GM12878 (cell line): Measurements from ENCODE around the gene FALEC. TPM values are rescaled to one million over a fixed set of nuclear protein-coding genes. Genes with fewer than 3 reads are reported as not detected.

Source experiments
- ATAC-seq: fragments of 200-7000 bp; cut with Tn5 transposase; 3 replicates; pipeline ENCODE4 v1.9.1; 2020; ENCODE audit warnings: mild to moderate bottlenecking, moderate library complexity
- BruUV-seq: library from RNA; stranded (reverse); fragments of 400-500 nt; replicated peaks from 2 replicates; lab custom pipeline; 2021; lab: Mats Ljungman, UMichigan
- CTCF ChIA-PET: fragments of 300-600 bp; sonication (Branson Sonifier 250); formaldehyde crosslinking; extraction: SDS; loops from one replicate; lab custom pipeline; 2021; ENCODE audit warnings: inconsistent platforms; lab: Yijun Ruan, JAX
- POLR2A ChIA-PET: fragments of 350-600 bp; formaldehyde crosslinking; extraction: SDS; loops from one replicate; lab custom pipeline; 2021; ENCODE audit warnings: inconsistent platforms; lab: Charles Lee
- RAD21 ChIA-PET: fragments of 300-600 bp; sonication (Branson Sonifier 250); formaldehyde crosslinking; loops from one replicate; lab custom pipeline; 2023; ENCODE audit warnings: antibody characterized with exemption; ENCODE audit not compliant: unreplicated experiment; lab: Charles Lee
- SMC1A ChIA-PET: fragments of 300-600 bp; sonication (Branson Sonifier 250); formaldehyde crosslinking; loops from one replicate; lab custom pipeline; 2023; ENCODE audit not compliant: unreplicated experiment, uncharacterized antibody; lab: Charles Lee
- DNase-seq: peaks from one replicate; pipeline ENCODE4 v3.0.0-alpha.2; 2011; ENCODE audit warnings: low read depth, low spot score
- FAIRE-seq: peaks from 3 replicates; lab custom pipeline; 2011; peaks lifted over from hg19 to GRCh38; lab: Jason Lieb, UNC
- H2AFZ ChIP-seq: 2 replicates; pipeline ENCODE4 v1.6.0; 2011; ENCODE audit warnings: low read depth, low read length, control low read depth; ENCODE audit not compliant: control insufficient read depth
- H3K27ac ChIP-seq: 2 replicates; pipeline ENCODE4 v1.5.1; 2011; ENCODE audit warnings: control low read depth; ENCODE audit not compliant: control insufficient read depth, insufficient read depth
- H3K27me3 ChIP-seq, 2 experiments: replicated peaks in 1 of 2; 2 replicates each; pipeline versions ENCODE4 v1.6.0 to v1.6.1; 2011; ENCODE audit warnings: low read length in 1 of 2; ENCODE audit not compliant: control insufficient read depth in 2 of 2, insufficient read depth in 2 of 2
- H3K36me3 ChIP-seq, 2 experiments: 2 replicates each; pipeline ENCODE4 v1.5.1; 2011; ENCODE audit warnings: low read length in 1 of 2; ENCODE audit not compliant: control insufficient read depth in 2 of 2, insufficient read depth in 2 of 2
- H3K4me1 ChIP-seq: 2 replicates; pipeline ENCODE4 v1.6.1; 2011; ENCODE audit warnings: mild to moderate bottlenecking, low read length, moderate library complexity, mixed read lengths; ENCODE audit not compliant: control insufficient read depth, insufficient read depth
- H3K4me2 ChIP-seq: 2 replicates; pipeline ENCODE4 v1.6.0; 2011; ENCODE audit warnings: control low read depth; ENCODE audit not compliant: control insufficient read depth, insufficient read depth
- H3K4me3 ChIP-seq: fragments of 200-600 bp; sonication (generic); 2 replicates; pipeline ENCODE4 v1.5.1; 2016
- H3K79me2 ChIP-seq: 2 replicates; pipeline ENCODE4 v1.6.0; 2011; ENCODE audit warnings: low read length; ENCODE audit not compliant: control insufficient read depth, insufficient read depth
- H3K9ac ChIP-seq: 2 replicates; pipeline ENCODE4 v1.8.0; 2011; ENCODE audit warnings: low read length, control low read depth, mixed read lengths; ENCODE audit not compliant: control insufficient read depth, insufficient read depth
- H3K9me3 ChIP-seq: replicated peaks from 3 replicates; pipeline ENCODE4 v1.5.1; 2011; ENCODE audit warnings: mild to moderate bottlenecking, low read length; ENCODE audit not compliant: control insufficient read depth, insufficient read depth
- H4K20me1 ChIP-seq: 2 replicates; pipeline ENCODE4 v1.6.0; 2011; ENCODE audit not compliant: control insufficient read depth, insufficient read depth
- BCL3 ChIP-seq: IDR thresholded peaks from 2 replicates; pipeline ENCODE4 v1.6.1; 2011; ENCODE audit warnings: borderline replicate concordance, low read depth, mild to moderate bottlenecking, moderate library complexity, low read length; ENCODE audit not compliant: insufficient read depth, poor library complexity, severe bottlenecking
- CBX3 ChIP-seq: fragments of 200-600 bp; sonication (generic); IDR thresholded peaks from 2 replicates; pipeline ENCODE4 v1.6.1; 2016; ENCODE audit warnings: low read depth, borderline replicate concordance
- CHD1 ChIP-seq: IDR thresholded peaks from 2 replicates; pipeline ENCODE4 v1.6.1; 2012; ENCODE audit warnings: low read depth, low read length, improper control_type of control experiment
- ETV6 ChIP-seq, 2 experiments: fragments of 450-650 bp in 1 of 2; IDR thresholded peaks in 1 of 2; conservative IDR thresholded peaks in 1 of 2; 2 replicates each; pipeline ENCODE4 v1.6.1; 2014; ENCODE audit warnings: antibody characterized with exemption in 1 of 2, borderline replicate concordance in 1 of 2, low read depth in 1 of 2, mild to moderate bottlenecking in 1 of 2, moderate library complexity in 1 of 2
- HDGF ChIP-seq: fragments of 450-650 bp; IDR thresholded peaks from 2 replicates; pipeline ENCODE4 v1.6.1; 2016; ENCODE audit warnings: antibody characterized with exemption
- JUND ChIP-seq: IDR thresholded peaks from 2 replicates; pipeline ENCODE4 v1.6.1; 2012; ENCODE audit warnings: low read depth, mild to moderate bottlenecking, low read length, improper control_type of control experiment, moderate library complexity
- KLF5 ChIP-seq: fragments of 450-650 bp; IDR thresholded peaks from 2 replicates; pipeline ENCODE4 v1.6.1; 2014; ENCODE audit warnings: mild to moderate bottlenecking; ENCODE audit not compliant: partially characterized antibody
- NFXL1 ChIP-seq: fragments of 450-650 bp; IDR thresholded peaks from 2 replicates; pipeline ENCODE4 v1.6.1; 2017; ENCODE audit warnings: antibody characterized with exemption, mild to moderate bottlenecking, borderline replicate concordance
- PML ChIP-seq: IDR thresholded peaks from 2 replicates; pipeline ENCODE4 v1.6.1; 2012; ENCODE audit warnings: low read length, inconsistent platforms
- POU2F2 ChIP-seq: IDR thresholded peaks from 3 replicates; pipeline ENCODE4 v1.6.1; 2011; ENCODE audit warnings: low read depth, mild to moderate bottlenecking, low read length, borderline replicate concordance
- SMARCA5 ChIP-seq: fragments of 450-650 bp; IDR thresholded peaks from 2 replicates; pipeline ENCODE4 v1.6.1; 2017; ENCODE audit warnings: mild to moderate bottlenecking
- WGBS: methylation state at CpG from one replicate; pipeline ENCODE4 v1.1.6; 2016; ENCODE audit warnings: low lambda C conversion rate; ENCODE audit not compliant: insufficient replicate concordance, insufficient coverage; ENCODE audit errors: missing lambda C conversion rate; 5-methylcytosine and 5-hydroxymethylcytosine counted together
- in situ Hi-C: fragments of 300-500 bp; cut with MboI; formaldehyde crosslinking; loops from 9 replicates; pipeline ENCODE4 v1.14.3; 2018; ENCODE audit warnings: mixed read lengths
- intact Hi-C: fragments of 100-400 bp; cut with micrococcal nuclease; formaldehyde crosslinking; loops from one replicate; pipeline ENCODE4 v1.14.2; 2022; ENCODE audit not compliant: unreplicated experiment
- polyA plus RNA-seq, 11 experiments: library from polyadenylated mRNA; depleted of rRNA in 4 of 11; unstranded in 6 of 11; stranded (reverse) in 5 of 11; fragments of >200 nt; fragmentation: Nextera tagmentation in 4 of 11; fragmentation: Illumina TruSeq in 1 of 11; extraction: Ambion mirVana in 4 of 11; extraction: Trizol in 1 of 11; gene quantifications; 1 replicate in 1 of 11; 2 replicates in 10 of 11; pipeline versions ENCODE4 v1.2.1 to v1.2.3, GENCODE V29; 2011 to 2016; ENCODE audit warnings: inconsistent platforms in 2 of 11, missing spikeins in 2 of 11, low read depth in 1 of 11
- total RNA-seq, 4 experiments: library from RNA; depleted of rRNA in 3 of 4; stranded (reverse); fragments of >200 nt in 3 of 4; fragmentation: Illumina TruSeq in 1 of 4; extraction: Trizol in 1 of 4; gene quantifications; 2 replicates each; pipeline versions ENCODE4 v1.2.1 to v1.2.3, GENCODE V29; 2013 to 2021
- TF ChIP-seq, protein P1 (sequence below): IDR thresholded peaks from 2 replicates; pipeline ENCODE4 v1.6.1; 2011; ENCODE audit warnings: low read depth, mild to moderate bottlenecking, low read length, moderate library complexity, borderline replicate concordance; ENCODE audit errors: extremely low read depth

FALEC gene
- total and polyA plus RNA-seq, 10 of the 15 experiments (the other 5 are each of a cell fraction or from before 2014, with no cell fraction given) = 0.21 to 0.71 (median 0.32) TPM; not detected in 3

DNA sequence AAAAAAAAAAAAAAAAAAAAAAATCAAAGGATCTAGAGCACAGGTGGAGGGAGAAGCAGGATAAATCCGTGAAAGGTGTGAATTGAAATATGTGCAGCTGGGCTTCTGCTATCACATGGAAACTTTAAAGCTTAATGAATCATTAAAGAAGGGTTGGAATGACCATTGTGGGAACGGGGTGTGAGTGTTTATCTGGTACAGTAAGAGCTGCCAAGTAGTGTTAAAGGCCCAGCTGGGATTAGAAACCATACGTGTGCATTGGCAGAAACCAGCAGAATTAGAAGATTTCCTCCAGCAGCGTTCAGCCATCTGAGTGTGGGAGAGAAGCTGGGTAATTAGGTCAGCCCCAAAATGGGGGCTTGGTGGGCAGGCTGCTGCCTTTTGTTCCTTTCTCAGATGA lies 13.5 kb downstream of the FALEC start:
- TF ChIP-seq JUND (no peak), ETV6 (conservative IDR thresholded peaks at IDR 0.05 in 1 of 2, IDR thresholded peaks at IDR 0.05 in 1 of 2; ENCODE audit: borderline replicate concordance in 1 of 2, low read depth in 1 of 2) (no peak)
- TF ChIP-seq, all 136 proteins: peak for 0
- in situ Hi-C loops (no loop called here), intact Hi-C loops (no loop called here)
- Histone ChIP-seq H3K9ac (no peak overlapping the region), H3K4me1 (no peaks in the 10 kb centered on the region; the same call in 1 of the 2 replicates), H3K4me3 (no peak overlapping the region), H3K27ac (no peak overlapping the region), H4K20me1 (no peaks in the 10 kb centered on the region), H3K36me3 (no peaks in the 10 kb centered on the region), H3K4me2 (no peak overlapping the region), H3K27me3 (no peaks in the 10 kb centered on the region), H2AFZ (no peak overlapping the region), H3K79me2 (no peaks in the 10 kb centered on the region), H3K9me3 (no peaks in the 10 kb centered on the region)
- no peak for FAIRE-seq
- ChIA-PET RAD21 (interaction anchor here (0.6 kb wide), 1 partner anchor 240 kb away, joined by 3 read pairs; no protein-coding TSS in a partner anchor), POLR2A (no interaction called here), SMC1A (interaction anchor here (0.6 to 5.9 kb wide), 2 partner anchors 13 to 58 kb away, joined by 3 to 26 read pairs; partner anchors contain the start of gene FALEC), CTCF (interaction anchor here (0.6 to 1.6 kb wide), 3 partner anchors 10 to 156 kb away, joined by 3 to 4 read pairs (median 3); no protein-coding TSS in a partner anchor)
- DNase-seq = no peak
- WGBS = 15% methylated on average over 4 of the region's 4 CpGs
- no TSS peak for BruUV-seq
- no peak for ATAC-seq

- no peak for FAIRE-seq
- no TSS peak for BruUV-seq
- no peak overlapping the region for H3K27ac ChIP-seq
- no peak overlapping the region for H2AFZ ChIP-seq
- ChIA-PET CTCF (interaction anchor here (1.2 to 3.0 kb wide), 7 partner anchors 14 to 55 kb away, joined by 3 to 36 read pairs (median 7); partner anchors contain the start of gene FALEC), SMC1A (interaction anchor here (1.1 to 5.9 kb wide), 2 partner anchors 14 to 67 kb away, joined by 3 to 26 read pairs; partner anchors contain the start of gene FALEC)
- WGBS = 85% methylated on average over 14 of the region's 14 CpGs
- H3K9me3 ChIP-seq = no peaks in the 10 kb centered on the region
- H3K4me3 ChIP-seq = no peak overlapping the region
- no peak for DNase-seq
- no peak overlapping the region for H3K9ac ChIP-seq
- H3K4me2 ChIP-seq = no peak overlapping the region
- no peaks in the 10 kb centered on the region; the same call in 1 of the 2 replicates for H3K4me1 ChIP-seq
- in situ Hi-C loops = no loop called here
- no peak for ATAC-seq
- H3K27me3 ChIP-seq = no peaks in the 10 kb centered on the region
- H4K20me1 ChIP-seq = no peaks in the 10 kb centered on the region
- TF ChIP-seq POU2F2 (no peak), PML (no peak), HDGF (no peak), SMARCA5 (no peak), KLF5 (no peak), CBX3 (no peak), BCL3 (no peak), CHD1 (no peak), NFXL1 (no peak)
- TF ChIP-seq, protein P1, sequence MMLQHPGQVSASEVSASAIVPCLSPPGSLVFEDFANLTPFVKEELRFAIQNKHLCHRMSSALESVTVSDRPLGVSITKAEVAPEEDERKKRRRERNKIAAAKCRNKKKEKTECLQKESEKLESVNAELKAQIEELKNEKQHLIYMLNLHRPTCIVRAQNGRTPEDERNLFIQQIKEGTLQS = no peak
- TF ChIP-seq, all 136 proteins: peak for 0
- RAD21 ChIA-PET = interaction anchor here (0.9 to 2.7 kb wide), 2 partner anchors 15 to 65 kb away, joined by 4 to 8 read pairs; partner anchors contain the start of gene FALEC
- H3K36me3 ChIP-seq = no peaks in the 10 kb centered on the region
- intact Hi-C loops = loop anchor here (5.0 kb wide), 1 partner anchor 273 kb away; the partner anchor contains the start of gene CA14
- POLR2A ChIA-PET = interaction anchor here (0.5 kb wide), 1 partner anchor 274 kb away, joined by 3 read pairs; no protein-coding TSS in a partner anchor
- no peaks in the 10 kb centered on the region for H3K79me2 ChIP-seq
These were observed 15.1 kb downstream of the FALEC start for GRCh38 chr1:150530491-150531159.
